SU-DHL-6 (cell line): Measurements from ENCODE around the gene C11orf58.

Experiments
- H2AFZ ChIP-seq: fragments of 200-600 bp; sonication (generic); 2 replicates; pipeline ENCODE4 v1.6.1; 2014; ENCODE audit warnings: low read depth, mild to moderate bottlenecking, moderate library complexity, mixed read lengths, antibody characterized with exemption, low read length; ENCODE audit not compliant: severe bottlenecking
- H3F3A ChIP-seq: fragments of 200-600 bp; shearing (Covaris generic); 2 replicates; pipeline ENCODE4 v1.6.0; 2016; ENCODE audit warnings: antibody characterized with exemption, mild to moderate bottlenecking; ENCODE audit not compliant: insufficient read depth
- H3K27ac ChIP-seq: fragments of 200-600 bp; sonication (generic); 2 replicates; pipeline ENCODE4 v1.5.1; 2016; ENCODE audit warnings: low read depth, mild to moderate bottlenecking, low read length, moderate library complexity, mixed read lengths
- H3K27me3 ChIP-seq: fragments of 200-600 bp; sonication (generic), shearing (Covaris generic); 2 replicates; pipeline ENCODE4 v1.6.0; 2014; ENCODE audit warnings: mild to moderate bottlenecking, low read length
- H3K36me3 ChIP-seq: fragments of 200-600 bp; sonication (generic); 2 replicates; pipeline ENCODE4 v1.6.1; 2014; ENCODE audit warnings: mild to moderate bottlenecking, low read length, mixed read lengths
- H3K4me2 ChIP-seq: fragments of 300-600, 200-600 bp; shearing (Covaris generic), sonication (generic); 2 replicates; pipeline ENCODE4 v1.6.0; 2014; ENCODE audit warnings: low read length, low read depth, mild to moderate bottlenecking; ENCODE audit not compliant: poor library complexity, severe bottlenecking
- H3K4me3 ChIP-seq: fragments of 200-600 bp; sonication (generic); 2 replicates; pipeline ENCODE4 v1.5.1; 2014; ENCODE audit warnings: antibody characterized with exemption, low read length, mild to moderate bottlenecking, mixed read lengths; ENCODE audit not compliant: insufficient read depth, poor library complexity, severe bottlenecking
- H3K79me2 ChIP-seq: fragments of 200-600 bp; sonication (generic); 2 replicates; pipeline ENCODE4 v1.6.1; 2014; ENCODE audit warnings: mild to moderate bottlenecking, low read length, moderate library complexity; ENCODE audit not compliant: insufficient read depth
- H3K9ac ChIP-seq: fragments of 200-600 bp; sonication (generic); 2 replicates; pipeline ENCODE4 v1.7.0; 2014; ENCODE audit warnings: mild to moderate bottlenecking, low read length
- H3K9me2 ChIP-seq: fragments of 200-600 bp; sonication (generic); replicated peaks from 2 replicates; pipeline ENCODE4 v1.6.1; 2014; ENCODE audit warnings: low read length; ENCODE audit not compliant: insufficient read depth
- H3K9me3 ChIP-seq: fragments of 200-600 bp; sonication (generic); 2 replicates; pipeline ENCODE4 v1.6.1; 2014; ENCODE audit warnings: low read length, mixed read lengths; ENCODE audit not compliant: insufficient read depth
- H4K20me1 ChIP-seq: fragments of 200-600 bp; sonication (generic); 2 replicates; pipeline ENCODE4 v1.6.1; 2014; ENCODE audit warnings: low read depth, mild to moderate bottlenecking, antibody characterized with exemption, low read length, moderate library complexity, mixed read lengths
- EZH2phosphoT487 ChIP-seq: fragments of 200-600 bp; sonication (generic), shearing (Covaris generic); conservative IDR thresholded peaks from 2 replicates; pipeline ENCODE4 v1.6.1; 2018; ENCODE audit warnings: mild to moderate bottlenecking, antibody characterized with exemption, low read length, moderate library complexity, mixed read lengths
- TF ChIP-seq, protein P1 (sequence below): fragments of 200-600 bp; sonication (generic); IDR thresholded peaks from one replicate; pipeline ENCODE4 v1.5.1; 2017; ENCODE audit warnings: antibody characterized with exemption, mild to moderate bottlenecking, low read length, moderate library complexity; ENCODE audit not compliant: insufficient read depth, poor library complexity, severe bottlenecking

C11orf58 gene

DNA sequence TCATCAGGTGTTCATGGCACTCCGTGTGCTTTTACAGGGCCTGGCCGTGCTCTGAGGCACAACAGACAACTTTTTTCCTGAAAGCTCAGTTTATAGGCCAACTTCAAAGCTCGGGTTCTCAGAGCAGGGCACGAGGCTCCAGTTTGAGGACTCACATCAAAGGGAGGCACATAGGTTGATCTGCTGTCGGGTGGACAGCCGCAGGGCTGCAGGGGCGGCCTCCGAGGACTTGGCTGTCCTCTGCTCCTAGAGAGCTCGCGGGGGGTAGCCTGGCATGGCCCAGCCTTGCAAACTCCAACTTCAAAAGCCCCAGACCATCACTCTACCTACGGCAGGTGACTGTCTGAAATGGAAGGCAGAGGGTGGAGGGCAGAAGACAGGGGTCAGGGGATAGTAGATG, 31.6 kb downstream of the C11orf58 start:
- Histone ChIP-seq H3K27me3 (no peaks in the 10 kb centered on the region), H4K20me1 (no peaks in the 10 kb centered on the region), H3K9me2 (no peaks in the 10 kb centered on the region), H3K9me3 (no peaks in the 10 kb centered on the region), H3K79me2 (no peaks in the 10 kb centered on the region), H3K9ac (no peak overlapping the region), H3K36me3 (no peaks in the 10 kb centered on the region), H3K27ac (no peak overlapping the region), H3F3A (no peaks in the 10 kb centered on the region), H3K4me2 (no peak overlapping the region), H2AFZ (no peak overlapping the region), H3K4me3 (no peak overlapping the region)
- TF ChIP-seq, protein P1, sequence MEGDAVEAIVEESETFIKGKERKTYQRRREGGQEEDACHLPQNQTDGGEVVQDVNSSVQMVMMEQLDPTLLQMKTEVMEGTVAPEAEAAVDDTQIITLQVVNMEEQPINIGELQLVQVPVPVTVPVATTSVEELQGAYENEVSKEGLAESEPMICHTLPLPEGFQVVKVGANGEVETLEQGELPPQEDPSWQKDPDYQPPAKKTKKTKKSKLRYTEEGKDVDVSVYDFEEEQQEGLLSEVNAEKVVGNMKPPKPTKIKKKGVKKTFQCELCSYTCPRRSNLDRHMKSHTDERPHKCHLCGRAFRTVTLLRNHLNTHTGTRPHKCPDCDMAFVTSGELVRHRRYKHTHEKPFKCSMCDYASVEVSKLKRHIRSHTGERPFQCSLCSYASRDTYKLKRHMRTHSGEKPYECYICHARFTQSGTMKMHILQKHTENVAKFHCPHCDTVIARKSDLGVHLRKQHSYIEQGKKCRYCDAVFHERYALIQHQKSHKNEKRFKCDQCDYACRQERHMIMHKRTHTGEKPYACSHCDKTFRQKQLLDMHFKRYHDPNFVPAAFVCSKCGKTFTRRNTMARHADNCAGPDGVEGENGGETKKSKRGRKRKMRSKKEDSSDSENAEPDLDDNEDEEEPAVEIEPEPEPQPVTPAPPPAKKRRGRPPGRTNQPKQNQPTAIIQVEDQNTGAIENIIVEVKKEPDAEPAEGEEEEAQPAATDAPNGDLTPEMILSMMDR = no peak
- TF ChIP-seq EZH2phosphoT487 = no peak

DNA sequence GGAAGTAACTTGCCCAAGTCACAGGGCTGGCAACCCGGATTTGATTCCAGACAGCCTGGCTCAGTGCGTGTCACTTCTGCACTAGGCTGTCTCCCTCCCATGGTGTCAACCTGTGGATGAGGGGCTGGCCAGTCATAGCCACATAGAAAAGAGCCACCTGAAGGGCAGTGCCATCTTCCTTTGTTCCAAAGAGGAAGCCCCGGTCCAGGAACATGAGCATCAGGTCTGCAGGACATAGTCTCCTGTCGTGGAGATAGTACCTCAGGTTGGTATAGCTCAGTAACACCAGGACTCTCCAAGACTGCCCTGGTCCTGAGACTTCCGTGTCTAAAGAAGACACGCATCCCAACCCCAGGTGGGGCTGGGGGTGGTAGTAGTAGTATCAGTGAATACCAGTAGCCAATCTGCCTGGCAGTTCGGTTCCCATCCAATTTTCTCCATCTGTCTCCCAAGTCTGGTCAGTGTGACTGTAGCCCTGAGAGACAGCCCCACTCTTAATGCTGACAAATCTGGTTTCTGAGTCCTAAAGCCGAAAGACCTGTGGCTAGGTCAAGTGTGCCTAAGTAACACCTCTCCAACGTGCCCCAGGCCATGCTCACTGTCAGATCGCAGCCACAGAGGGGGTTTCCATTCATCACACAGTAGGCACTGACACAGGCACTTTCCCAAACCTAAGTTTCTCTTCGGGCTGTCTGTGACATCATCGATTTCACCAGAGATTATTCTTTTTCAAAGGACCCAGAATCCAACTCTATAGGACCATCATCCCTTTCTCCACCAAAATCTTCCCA, 33.1 kb downstream of the C11orf58 start:
- H3K79me2 ChIP-seq = no peaks in the 10 kb centered on the region
- H3F3A ChIP-seq = no peaks in the 10 kb centered on the region
- H2AFZ ChIP-seq = no peak overlapping the region
- no peak overlapping the region for H3K27ac ChIP-seq
- no peaks in the 10 kb centered on the region for H3K9me3 ChIP-seq
- no peak overlapping the region for H3K4me2 ChIP-seq
- H3K9me2 ChIP-seq = no peaks in the 10 kb centered on the region
- TF ChIP-seq, protein P1 = no peak
- no peak for TF ChIP-seq EZH2phosphoT487
- no peaks in the 10 kb centered on the region for H3K36me3 ChIP-seq
- H4K20me1 ChIP-seq = no peaks in the 10 kb centered on the region
- H3K4me3 ChIP-seq = no peak overlapping the region
- no peak overlapping the region for H3K9ac ChIP-seq
- no peaks in the 10 kb centered on the region for H3K27me3 ChIP-seq

DNA sequence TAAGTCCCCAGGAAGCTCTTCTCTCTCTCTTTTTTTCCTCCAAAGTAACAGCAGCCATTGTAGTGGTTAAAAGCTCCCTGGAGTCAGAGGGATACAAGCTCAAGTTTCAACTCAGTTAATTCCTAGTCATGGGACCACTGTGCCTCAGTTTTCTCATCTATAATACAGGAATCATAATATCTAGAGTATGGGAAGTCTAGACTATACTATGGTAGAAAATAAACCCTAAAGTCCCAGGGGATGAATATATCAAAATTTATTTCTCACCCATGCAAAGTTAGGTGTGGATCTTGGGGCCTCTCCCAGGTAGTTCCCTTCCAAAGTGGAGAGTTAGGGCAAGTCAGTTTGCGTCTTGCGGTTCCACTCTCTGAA, 33.7 kb downstream of the C11orf58 start:
- Histone ChIP-seq H3K9ac (no peak overlapping the region), H3K79me2 (no peaks in the 10 kb centered on the region), H3K4me3 (no peak overlapping the region), H3F3A (no peaks in the 10 kb centered on the region), H3K4me2 (no peak overlapping the region), H3K36me3 (no peaks in the 10 kb centered on the region), H4K20me1 (no peaks in the 10 kb centered on the region), H3K27ac (no peak overlapping the region), H3K27me3 (no peaks in the 10 kb centered on the region), H3K9me2 (no peaks in the 10 kb centered on the region), H2AFZ (no peak overlapping the region), H3K9me3 (no peaks in the 10 kb centered on the region)
- no peak for TF ChIP-seq EZH2phosphoT487
- TF ChIP-seq, protein P1 = no peak
